H9 (cell line): ENCODE measurements around the gene C1orf216. TPM values are rescaled to one million over a fixed set of nuclear protein-coding genes. Genes with fewer than 3 reads are reported as not detected.

ENCODE experiments used
- DNase-seq: peaks from one replicate; pipeline ENCODE4 v3.0.0-alpha.2; 2017
- H2AFZ ChIP-seq: one replicate; pipeline ENCODE4 v1.6.1; 2013; ENCODE audit warnings: mild to moderate bottlenecking, low read length, control low read depth, moderate library complexity
- H2AK5ac ChIP-seq: 2 replicates; pipeline ENCODE4 v1.6.1; 2013; ENCODE audit warnings: low read length, control low read depth, mixed read lengths; ENCODE audit not compliant: insufficient read length
- H2BK120ac ChIP-seq: one replicate; pipeline ENCODE4 v1.6.1; 2013; ENCODE audit warnings: low read depth, mild to moderate bottlenecking, low read length, control low read depth, inconsistent platforms; ENCODE audit not compliant: poor library complexity, severe bottlenecking
- H2BK12ac ChIP-seq: 2 replicates; pipeline ENCODE4 v1.6.1; 2013; ENCODE audit warnings: low read length, control low read depth, mixed read lengths, low read depth; ENCODE audit not compliant: insufficient read length
- H2BK15ac ChIP-seq: 2 replicates; pipeline ENCODE4 v1.6.1; 2013; ENCODE audit warnings: low read depth, low read length, control low read depth
- H2BK20ac ChIP-seq: one replicate; pipeline ENCODE4 v1.6.1; 2013; ENCODE audit warnings: low read depth, mild to moderate bottlenecking, low read length, control low read depth, inconsistent platforms; ENCODE audit not compliant: poor library complexity, severe bottlenecking
- H2BK5ac ChIP-seq: 2 replicates; pipeline ENCODE4 v1.6.1; 2013; ENCODE audit warnings: low read length, control low read depth, mixed read lengths; ENCODE audit not compliant: insufficient read length
- H3K14ac ChIP-seq: 2 replicates; pipeline ENCODE4 v1.6.1; 2013; ENCODE audit warnings: low read length, control low read depth; ENCODE audit not compliant: insufficient read depth
- H3K18ac ChIP-seq: 2 replicates; pipeline ENCODE4 v1.6.1; 2013; ENCODE audit warnings: low read depth, mild to moderate bottlenecking, mixed read lengths, low read length, control low read depth; ENCODE audit not compliant: insufficient read length
- H3K23ac ChIP-seq: 2 replicates; pipeline ENCODE4 v1.6.1; 2013; ENCODE audit warnings: low read length, control low read depth, mixed read lengths, low read depth; ENCODE audit not compliant: insufficient read length
- H3K23me2 ChIP-seq: 2 replicates; pipeline ENCODE4 v1.6.1; 2013; ENCODE audit warnings: low read depth, mild to moderate bottlenecking, mixed read lengths, low read length, control low read depth; ENCODE audit not compliant: insufficient read length, poor library complexity, severe bottlenecking
- H3K27ac ChIP-seq: 2 replicates; pipeline ENCODE4 v1.5.1; 2013; ENCODE audit warnings: low read length, control low read depth, mixed read lengths, low read depth; ENCODE audit not compliant: insufficient read length
- H3K27me3 ChIP-seq: 2 replicates; pipeline ENCODE4 v1.6.1; 2013; ENCODE audit warnings: low read length, control low read depth, inconsistent platforms; ENCODE audit not compliant: insufficient read depth
- H3K4ac ChIP-seq: 2 replicates; pipeline ENCODE4 v1.6.1; 2013; ENCODE audit warnings: low read depth, mild to moderate bottlenecking, control low read depth, inconsistent platforms, low read length, moderate library complexity
- H3K4me1 ChIP-seq: 2 replicates; pipeline ENCODE4 v1.6.1; 2013; ENCODE audit warnings: low read length, control low read depth, inconsistent platforms; ENCODE audit not compliant: insufficient read depth
- H3K4me2 ChIP-seq: 2 replicates; pipeline ENCODE4 v1.6.1; 2013; ENCODE audit warnings: low read length, control low read depth, mixed read lengths; ENCODE audit not compliant: insufficient read length, insufficient read depth
- H3K56ac ChIP-seq: 2 replicates; pipeline ENCODE4 v1.6.1; 2013; ENCODE audit warnings: low read depth, mild to moderate bottlenecking, mixed read lengths, low read length, control low read depth; ENCODE audit not compliant: insufficient read length
- H3K79me1 ChIP-seq: 2 replicates; pipeline ENCODE4 v1.6.1; 2013; ENCODE audit warnings: low read depth, mild to moderate bottlenecking, moderate library complexity, low read length, control low read depth, inconsistent platforms; ENCODE audit not compliant: insufficient read depth, poor library complexity, severe bottlenecking
- H3K79me2 ChIP-seq: 2 replicates; pipeline ENCODE4 v1.6.1; 2013; ENCODE audit warnings: low read length, control low read depth, inconsistent platforms; ENCODE audit not compliant: insufficient read depth
- H3K9ac ChIP-seq: 2 replicates; pipeline ENCODE4 v1.6.1; 2013; ENCODE audit warnings: low read length, control low read depth, mixed read lengths; ENCODE audit not compliant: insufficient read length; ENCODE audit errors: extremely low read depth
- H3K9me3 ChIP-seq: one replicate; pipeline ENCODE4 v1.6.1; 2013; ENCODE audit warnings: low read depth, low read length, inconsistent platforms; ENCODE audit not compliant: control insufficient read depth
- H3T11ph ChIP-seq: one replicate; pipeline ENCODE4 v1.6.1; 2013; ENCODE audit warnings: mild to moderate bottlenecking, low read length, control low read depth, inconsistent platforms
- H4K20me1 ChIP-seq: one replicate; pipeline ENCODE4 v1.6.1; 2013; ENCODE audit not compliant: control insufficient read depth, insufficient read length, insufficient read depth
- H4K5ac ChIP-seq: 2 replicates; pipeline ENCODE4 v1.6.1; 2013; ENCODE audit warnings: low read depth, mild to moderate bottlenecking, mixed read lengths, low read length, control low read depth; ENCODE audit not compliant: insufficient read length
- H4K8ac ChIP-seq: replicated peaks from 2 replicates; pipeline ENCODE4 v1.6.1; 2013; ENCODE audit warnings: low read length, control low read depth, mixed read lengths, low read depth; ENCODE audit not compliant: insufficient read length
- H4K91ac ChIP-seq: 2 replicates; pipeline ENCODE4 v1.6.1; 2013; ENCODE audit warnings: low read depth, mild to moderate bottlenecking, moderate library complexity, mixed read lengths, low read length, control low read depth; ENCODE audit not compliant: insufficient read length
- H3K27ac Mint-ChIP-seq, 3 experiments: 2 replicates in 2 of 3; 3 replicates in 1 of 3; pipeline ENCODE4 v1.8.0; 2020 to 2021; ENCODE audit warnings: mixed read lengths in 3 of 3, mild to moderate bottlenecking in 1 of 3, moderate library complexity in 1 of 3
- H3K27me3 Mint-ChIP-seq: 2 replicates; pipeline ENCODE4 v1.8.0; 2021; ENCODE audit warnings: low read depth, mild to moderate bottlenecking, moderate library complexity, mixed read lengths
- H3K36me3 Mint-ChIP-seq, 3 experiments: 2 replicates in 2 of 3; 3 replicates in 1 of 3; pipeline ENCODE4 v1.8.0; 2020 to 2021; ENCODE audit warnings: low read depth in 3 of 3, mixed read lengths in 3 of 3; ENCODE audit not compliant: insufficient read depth in 1 of 3
- H3K4me1 Mint-ChIP-seq, 2 experiments: 2 replicates each; pipeline ENCODE4 v1.8.0; 2020; ENCODE audit warnings: mixed read lengths in 2 of 2
- H3K4me3 Mint-ChIP-seq, 2 experiments: 2 replicates in 1 of 2; 3 replicates in 1 of 2; pipeline ENCODE4 v1.8.0; 2020 to 2021; ENCODE audit warnings: mild to moderate bottlenecking in 2 of 2, mixed read lengths in 2 of 2, moderate library complexity in 1 of 2
- H3K9me3 Mint-ChIP-seq, 2 experiments: 2 replicates in 1 of 2; 3 replicates in 1 of 2; pipeline ENCODE4 v1.8.0; 2020; ENCODE audit warnings: mild to moderate bottlenecking in 2 of 2, mixed read lengths in 2 of 2, moderate library complexity in 1 of 2
- WGBS: extraction: QIAGEN DNeasy Blood & Tissue Kit; methylation state at CpG from one replicate; pipeline ENCODE4 v1.1.7; 2013; ENCODE audit warnings: missing lambda C conversion rate, low lambda C conversion rate, mixed read lengths; ENCODE audit not compliant: insufficient read length; ENCODE audit errors: extremely low coverage; 5-methylcytosine and 5-hydroxymethylcytosine counted together
- total RNA-seq: library from RNA; stranded (reverse); gene quantifications from 2 replicates; pipeline ENCODE4 v1.2.1, GENCODE V29; 2021
- TF ChIP-seq, protein P1 (sequence below): fragments of 200-600 bp; sonication (generic); conservative IDR thresholded peaks from 3 replicates; pipeline ENCODE4 v1.8.0; 2021; ENCODE audit warnings: antibody characterized with exemption, mild to moderate bottlenecking

Gene C1orf216
- total RNA-seq, 1 experiment from 2014 or later: 13.5 TPM

DNA sequence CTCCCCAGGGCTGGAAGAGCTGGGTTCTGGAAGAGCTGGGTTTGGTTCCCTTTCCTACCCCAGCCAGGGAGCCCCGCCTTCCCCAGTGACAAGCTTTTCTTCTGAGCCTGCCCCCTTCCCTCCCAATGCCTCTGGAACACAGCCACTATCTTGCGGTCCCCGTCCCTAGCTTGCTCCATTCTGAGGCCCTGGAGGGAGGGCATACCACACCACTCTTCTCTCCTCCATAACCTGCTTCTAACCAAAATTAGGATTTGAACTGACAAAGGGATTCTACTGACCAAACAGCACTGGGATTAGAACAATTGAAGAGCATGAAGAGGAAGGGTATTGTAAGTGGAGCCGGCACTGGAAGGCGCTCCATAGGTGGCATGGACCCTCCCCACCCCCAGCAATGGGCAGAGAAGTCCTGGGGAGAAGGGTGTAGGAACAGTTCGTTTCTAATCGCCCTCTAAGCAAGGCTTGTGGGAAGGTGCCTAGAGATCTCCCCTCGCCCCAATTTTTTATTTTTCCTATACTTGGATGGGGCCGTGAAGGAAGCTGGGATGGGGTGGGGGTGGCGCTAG lies 690 bp downstream of the C1orf216 start:
- H3K27me3 ChIP-seq: no peaks in the 10 kb centered on the region
- peaks cover 19% of the 10 kb centered on the region in 2 experiments for H3K4me1 Mint-ChIP-seq
- no peak overlapping the region for H2AK5ac ChIP-seq
- no CpG with 5 or more reads among the region's 10 CpGs for WGBS
- H2BK120ac ChIP-seq: no peak overlapping the region
- no peaks in the 10 kb centered on the region; the same call in 1 of the 2 replicates for H3K4me1 ChIP-seq
- H2AFZ ChIP-seq: no peak overlapping the region
- peak overlapping the region; percentile 80 for H3K4me2 ChIP-seq
- H3K23me2 ChIP-seq: peaks cover 12% of the 10 kb centered on the region
- H3K9me3 ChIP-seq: no peaks in the 10 kb centered on the region
- no peak overlapping the region for H4K91ac ChIP-seq
- H3K56ac ChIP-seq: no peak overlapping the region
- H2BK15ac ChIP-seq: no peak overlapping the region
- peak overlapping the region; percentile 79 to 80 for H3K4me3 Mint-ChIP-seq
- no peak overlapping the region for H3K4ac ChIP-seq
- H4K5ac ChIP-seq: no peak overlapping the region
- H3K27ac Mint-ChIP-seq: peak overlapping the region in 2 of 3 experiments; percentile 46 to 50; a peak in 3 of 7 replicates
- H3K18ac ChIP-seq: no peak overlapping the region
- H3K36me3 Mint-ChIP-seq: peaks cover 5 to 14% (median 8%) of the 10 kb centered on the region in 3 experiments; a peak in 6 of 7 replicates
- H3K27ac ChIP-seq: no peak overlapping the region
- H2BK5ac ChIP-seq: no peak overlapping the region
- no peak overlapping the region for H3K9ac ChIP-seq
- H2BK12ac ChIP-seq: no peak overlapping the region
- no peaks in the 10 kb centered on the region for H3K79me1 ChIP-seq
- H3K79me2 ChIP-seq: no peaks in the 10 kb centered on the region
- no peak overlapping the region for H2BK20ac ChIP-seq
- peak; percentile 56 for DNase-seq
- no peaks in the 10 kb centered on the region for H4K20me1 ChIP-seq
- no peak overlapping the region for H3K14ac ChIP-seq
- H4K8ac ChIP-seq: no peak overlapping the region
- H3K9me3 Mint-ChIP-seq: no peaks in the 10 kb centered on the region
- H3T11ph ChIP-seq: no peak overlapping the region
- H3K23ac ChIP-seq: no peak overlapping the region
- TF ChIP-seq, protein P1, sequence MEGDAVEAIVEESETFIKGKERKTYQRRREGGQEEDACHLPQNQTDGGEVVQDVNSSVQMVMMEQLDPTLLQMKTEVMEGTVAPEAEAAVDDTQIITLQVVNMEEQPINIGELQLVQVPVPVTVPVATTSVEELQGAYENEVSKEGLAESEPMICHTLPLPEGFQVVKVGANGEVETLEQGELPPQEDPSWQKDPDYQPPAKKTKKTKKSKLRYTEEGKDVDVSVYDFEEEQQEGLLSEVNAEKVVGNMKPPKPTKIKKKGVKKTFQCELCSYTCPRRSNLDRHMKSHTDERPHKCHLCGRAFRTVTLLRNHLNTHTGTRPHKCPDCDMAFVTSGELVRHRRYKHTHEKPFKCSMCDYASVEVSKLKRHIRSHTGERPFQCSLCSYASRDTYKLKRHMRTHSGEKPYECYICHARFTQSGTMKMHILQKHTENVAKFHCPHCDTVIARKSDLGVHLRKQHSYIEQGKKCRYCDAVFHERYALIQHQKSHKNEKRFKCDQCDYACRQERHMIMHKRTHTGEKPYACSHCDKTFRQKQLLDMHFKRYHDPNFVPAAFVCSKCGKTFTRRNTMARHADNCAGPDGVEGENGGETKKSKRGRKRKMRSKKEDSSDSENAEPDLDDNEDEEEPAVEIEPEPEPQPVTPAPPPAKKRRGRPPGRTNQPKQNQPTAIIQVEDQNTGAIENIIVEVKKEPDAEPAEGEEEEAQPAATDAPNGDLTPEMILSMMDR: no peak
- peaks cover 10% of the 10 kb centered on the region for H3K27me3 Mint-ChIP-seq
